OCI-M1 (cell line): Measurements from ENCODE around the gene LRCOL1.

Source experiments
- DNase-seq: peaks from one replicate; lab custom pipeline; 2025; lab: John Stamatoyannopoulos, UW

LRCOL1 gene

DNA sequence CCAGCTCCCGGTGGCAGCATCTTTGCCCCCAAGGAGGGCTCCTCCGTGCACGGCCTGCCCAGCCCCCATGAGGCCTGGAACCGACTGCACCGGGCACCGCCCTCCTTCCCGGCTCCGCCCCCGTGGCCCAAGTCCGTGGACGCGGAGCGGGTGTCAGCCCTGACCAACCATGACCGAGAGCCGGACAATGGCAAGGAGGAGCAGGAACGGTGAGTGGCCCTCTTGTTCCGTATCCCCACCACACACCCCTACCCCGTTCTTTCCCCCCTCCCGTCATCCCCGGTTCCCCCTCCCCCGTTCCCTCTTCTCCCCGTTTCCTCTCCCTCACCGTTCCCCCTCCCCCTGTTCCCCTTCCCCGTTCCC lies 28.3 kb downstream of the LRCOL1 start:
- DNase-seq, result no peak

DNA sequence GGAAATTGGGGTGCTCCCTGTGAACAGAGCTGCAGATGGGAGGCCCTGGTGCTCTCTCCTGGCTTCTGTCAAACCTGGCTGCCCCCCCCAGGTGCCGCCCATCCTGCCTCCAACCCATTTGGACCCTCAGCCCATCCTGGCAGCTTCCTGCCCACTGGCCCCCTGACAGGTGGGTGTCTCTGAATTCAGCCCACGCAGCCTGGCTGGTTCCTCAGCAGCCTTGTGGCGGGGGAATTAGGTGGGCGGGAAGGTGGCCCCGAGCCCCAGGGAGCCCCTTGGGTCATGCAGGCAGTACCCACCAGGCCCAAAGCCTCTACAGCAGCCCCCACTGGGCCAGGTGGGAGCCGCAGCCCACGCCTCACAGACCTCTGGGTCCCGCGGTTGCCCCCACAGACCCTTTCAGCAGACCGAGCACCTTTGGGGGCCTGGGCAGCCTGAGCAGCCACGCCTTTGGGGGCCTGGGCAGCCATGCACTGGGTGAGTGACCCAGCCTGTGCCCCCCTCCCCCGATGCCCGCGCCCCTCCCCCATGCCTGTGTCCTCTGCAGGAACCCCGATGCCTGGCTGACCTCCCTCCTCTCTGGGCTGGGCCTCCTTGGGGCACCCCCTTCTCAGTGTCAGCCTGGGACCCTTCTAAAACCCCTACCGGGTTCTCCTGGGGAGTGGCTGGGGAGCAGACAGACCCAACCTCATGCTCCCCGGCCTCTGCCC lies 28.9 kb downstream of the LRCOL1 start:
- no peak for DNase-seq

DNA sequence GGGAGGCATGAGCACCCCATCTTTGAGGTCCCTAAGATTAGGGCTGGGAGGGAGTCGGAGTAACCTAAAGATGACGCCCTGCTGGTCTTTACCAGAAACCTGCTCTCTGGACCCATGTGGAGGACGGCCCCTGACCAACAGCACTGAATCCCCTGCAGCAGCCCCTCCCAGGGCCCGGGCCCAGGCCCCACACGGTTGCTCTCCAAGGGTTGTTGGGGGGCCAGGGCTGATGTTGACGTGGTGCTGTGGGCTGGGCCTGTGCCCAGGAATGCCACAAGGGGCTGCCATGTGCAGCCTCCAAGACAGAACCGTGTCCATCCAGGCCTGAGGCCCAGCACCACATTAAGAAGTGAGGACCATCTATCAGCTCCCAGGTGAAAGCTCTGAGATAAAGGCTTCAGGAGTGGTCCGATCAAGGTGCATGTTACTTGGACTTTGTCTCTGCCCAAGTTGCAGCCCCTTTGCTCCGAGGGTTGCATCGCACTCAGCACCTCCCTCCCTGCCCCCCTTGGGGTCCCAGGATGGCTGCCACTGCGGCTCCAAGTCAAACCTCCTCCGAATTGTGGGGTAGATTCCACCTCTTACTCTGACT lies 29.6 kb downstream of the LRCOL1 start:
- DNase-seq, result no peak

DNA sequence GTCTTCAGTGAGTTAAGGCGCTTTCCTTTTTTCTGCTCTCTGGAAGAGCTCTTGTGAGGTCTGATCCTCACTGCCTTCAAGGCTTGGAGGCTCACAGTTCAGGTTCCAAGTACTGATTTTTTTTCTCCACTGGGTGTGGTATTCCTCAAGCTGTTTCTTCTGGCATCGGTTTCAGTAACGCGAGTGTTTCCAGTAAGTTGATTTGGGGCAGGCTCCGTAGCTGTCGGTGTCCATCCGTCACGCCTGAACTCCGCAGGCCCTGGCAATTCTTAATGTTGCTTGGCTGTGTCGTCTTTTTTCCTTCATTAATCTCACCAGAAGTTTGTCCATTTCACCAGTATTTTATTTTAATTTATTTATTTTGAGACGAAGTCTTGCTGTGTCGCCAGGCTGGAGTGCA lies 30.6 kb downstream of the LRCOL1 start:
- no peak for DNase-seq

DNA sequence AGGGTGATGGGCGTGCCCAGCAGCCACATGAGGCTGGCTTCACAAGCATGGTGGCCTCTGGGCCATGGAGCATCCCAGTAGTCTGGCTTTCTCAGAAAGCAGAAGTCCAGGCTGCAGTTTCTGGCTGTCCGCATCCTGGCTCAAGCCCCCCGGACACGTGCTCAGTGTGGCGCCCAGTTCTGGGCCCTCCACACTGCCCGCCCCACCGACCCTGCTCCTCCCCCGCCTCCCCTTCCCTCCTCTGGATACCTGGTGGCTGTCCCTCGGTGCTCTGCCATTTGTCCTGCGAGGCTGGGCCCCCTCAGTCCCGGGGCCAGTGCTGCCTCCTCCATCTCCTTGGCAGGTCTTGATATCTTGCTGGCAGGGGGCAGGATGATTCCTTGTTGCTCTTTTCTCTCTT lies 31.6 kb downstream of the LRCOL1 start:
- DNase-seq, result no peak

DNA sequence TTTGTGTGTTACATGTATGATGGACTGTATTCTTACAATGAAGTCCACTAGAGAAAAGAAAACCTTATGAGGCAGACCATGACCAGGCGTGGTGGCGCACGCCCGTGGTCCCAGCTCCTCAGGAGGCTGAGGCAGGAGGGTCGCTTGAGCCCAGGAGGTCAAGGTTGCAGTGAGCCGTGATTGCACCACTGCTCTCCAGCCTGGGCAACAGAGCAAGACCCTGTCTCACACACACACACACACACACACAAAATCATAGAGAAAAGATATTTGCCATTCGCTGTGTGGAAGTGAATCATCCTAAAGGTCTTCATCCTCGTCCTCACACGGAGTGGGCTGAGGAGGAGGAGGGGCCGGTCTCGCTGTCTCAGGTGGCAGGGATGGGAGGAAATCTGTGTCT lies 32.3 kb downstream of the LRCOL1 start:
- no peak for DNase-seq

DNA sequence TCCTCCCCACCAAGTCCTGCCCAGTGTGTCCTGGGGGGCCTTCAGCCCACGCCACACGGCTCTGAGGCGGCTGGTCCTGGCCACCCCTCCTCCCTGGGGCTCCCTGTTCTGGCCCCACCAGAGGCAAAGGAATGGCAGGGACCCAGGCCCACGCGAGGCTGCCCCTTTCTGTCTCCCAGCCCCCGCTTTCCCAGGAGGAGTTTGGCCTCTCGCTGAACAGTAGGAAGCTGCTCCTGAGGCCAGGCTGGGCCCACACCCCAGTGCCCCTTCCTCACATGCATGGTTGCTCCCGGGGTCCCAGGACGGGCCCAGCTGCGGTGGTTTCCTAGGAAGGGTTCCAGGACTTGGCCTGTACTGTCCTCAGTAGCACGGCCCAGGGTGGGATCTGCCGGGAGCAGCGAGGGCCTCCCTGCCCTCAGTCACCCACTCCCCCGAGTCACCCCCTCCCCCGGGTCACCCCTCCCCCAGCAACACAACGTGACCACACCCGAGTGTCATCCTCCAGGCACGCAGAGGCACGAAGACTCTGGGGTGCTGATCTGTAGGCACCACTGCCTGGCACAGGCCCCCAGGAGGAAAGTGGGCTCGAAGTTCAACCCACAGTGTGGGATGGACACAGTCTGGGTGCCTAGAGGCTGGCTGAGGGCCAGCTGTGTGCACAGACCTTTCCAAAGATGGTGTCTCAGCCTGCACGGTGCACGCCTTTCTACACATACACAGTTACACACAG lies 33.0 kb downstream of the LRCOL1 start:
- DNase-seq, result no peak

DNA sequence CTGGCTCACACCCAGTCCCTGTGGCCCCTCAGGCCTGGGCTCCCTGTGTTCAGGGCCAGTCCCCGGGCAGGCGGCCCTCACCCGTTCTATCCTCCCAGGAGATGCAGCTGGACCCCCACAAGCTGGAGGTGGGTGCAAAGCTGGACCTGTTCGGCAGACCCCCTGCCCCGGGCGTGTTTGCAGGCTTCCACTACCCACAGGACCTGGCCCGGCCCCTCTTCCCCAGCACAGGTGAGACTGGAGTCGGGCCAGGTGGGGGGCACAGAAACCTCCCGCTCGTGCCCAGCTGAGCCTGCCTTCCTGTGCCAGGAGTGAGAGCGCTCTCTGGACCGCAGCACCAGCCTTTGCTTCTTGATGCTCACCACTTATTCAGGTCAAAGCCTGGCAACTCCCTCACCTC lies 33.7 kb downstream of the LRCOL1 start:
- no peak for DNase-seq

DNA sequence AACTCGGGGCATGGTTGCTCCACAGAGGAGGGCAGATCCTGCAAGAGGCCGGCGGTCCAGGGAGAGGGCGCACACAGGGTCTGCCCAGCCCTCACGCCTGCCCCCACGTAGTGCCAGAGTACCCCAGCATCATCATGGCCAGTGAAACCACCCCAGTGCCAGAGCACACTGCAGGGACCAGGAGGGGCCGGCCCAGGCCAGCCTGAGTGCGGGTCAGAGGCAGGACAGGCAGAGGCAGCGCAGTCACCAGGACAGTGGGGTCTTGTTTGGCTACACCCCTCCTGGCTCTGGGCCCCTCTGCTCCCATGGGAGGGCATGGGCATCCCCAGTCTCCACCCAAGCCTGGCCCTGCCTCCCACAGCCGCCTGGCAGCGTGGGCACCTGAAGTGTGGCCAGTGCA lies 34.7 kb downstream of the LRCOL1 start:
- no peak for DNase-seq

DNA sequence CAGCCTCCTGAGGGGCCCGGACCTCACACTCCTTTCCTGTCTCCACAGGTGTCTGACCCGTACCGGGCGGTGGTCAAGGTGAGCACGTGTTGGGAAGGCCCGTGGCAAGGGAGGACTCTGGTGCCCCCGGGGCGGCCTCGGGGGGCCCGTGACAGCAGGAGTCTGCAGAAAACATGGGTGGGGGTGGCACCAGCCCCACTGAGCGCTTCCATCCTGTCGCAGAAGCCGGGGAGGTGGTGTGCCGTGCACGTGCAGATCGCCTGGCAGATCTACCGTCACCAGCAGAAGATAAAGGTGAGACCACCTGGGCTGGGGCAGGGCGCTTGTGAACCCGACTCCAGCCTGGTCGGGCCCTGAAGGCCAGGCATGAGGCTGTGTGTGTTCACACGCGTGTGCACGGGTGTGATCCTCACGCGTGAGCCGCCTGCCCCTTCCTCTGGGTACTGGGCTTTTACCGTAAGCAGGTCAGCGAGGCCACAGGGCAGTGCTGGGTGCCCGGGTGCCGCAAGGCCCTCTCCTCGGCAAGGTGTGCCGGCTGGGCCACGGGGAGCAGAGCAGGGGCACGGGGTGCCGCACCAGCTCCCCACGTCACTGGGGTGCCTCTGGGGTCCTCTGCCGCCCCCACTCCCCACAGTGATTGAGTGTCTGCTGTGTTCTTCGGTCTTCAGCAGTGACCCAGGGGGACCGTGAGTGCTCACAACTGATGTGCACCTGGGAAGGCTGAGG lies 35.9 kb downstream of the LRCOL1 start:
- no peak for DNase-seq

DNA sequence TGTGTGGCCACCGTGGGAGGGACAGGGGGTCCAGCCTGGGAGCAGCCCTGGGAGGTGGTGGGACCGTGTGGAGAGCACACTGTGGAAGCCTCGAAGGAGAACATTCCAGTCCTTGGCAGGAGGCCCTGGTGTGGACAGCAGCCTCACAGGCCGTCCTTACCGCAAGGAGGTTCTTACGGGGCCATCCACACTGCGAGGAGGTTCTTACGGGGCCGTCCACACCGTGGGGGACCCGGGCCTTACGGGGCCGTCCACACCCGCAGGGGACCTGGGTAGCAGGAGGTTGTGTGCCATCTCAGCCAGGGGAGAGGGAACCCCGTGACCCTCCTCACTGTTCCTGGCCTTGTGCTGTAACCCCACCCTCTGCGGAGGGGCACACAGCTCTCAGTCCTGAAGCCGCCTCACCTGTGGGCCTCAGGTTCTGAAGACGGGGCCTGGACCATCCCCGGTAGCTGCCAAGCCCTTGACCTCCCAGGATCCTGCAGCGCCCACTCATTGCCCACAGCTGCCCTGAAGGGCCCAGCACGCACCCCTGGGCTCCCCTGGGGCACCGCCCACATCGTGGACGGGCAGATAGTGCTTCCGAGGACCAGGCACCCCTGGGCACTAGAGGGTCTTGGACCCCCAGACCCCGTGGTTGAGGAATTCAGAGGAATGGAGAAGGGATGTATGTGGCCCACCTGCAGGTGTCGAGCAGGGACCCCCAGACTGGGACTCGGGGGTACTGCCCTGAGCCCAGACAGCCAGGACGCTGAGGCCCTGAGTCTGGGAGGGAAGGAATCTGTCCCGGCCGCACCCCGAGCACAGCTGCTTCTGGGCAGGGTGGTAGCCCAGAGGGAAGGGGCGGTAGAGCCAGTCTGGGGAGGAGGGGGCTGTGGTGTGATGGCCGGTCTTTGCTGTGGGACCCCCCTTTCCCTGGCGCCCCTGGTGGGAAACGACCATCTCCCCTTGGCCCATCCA lies 37.3 kb downstream of the LRCOL1 start:
- no peak for DNase-seq

DNA sequence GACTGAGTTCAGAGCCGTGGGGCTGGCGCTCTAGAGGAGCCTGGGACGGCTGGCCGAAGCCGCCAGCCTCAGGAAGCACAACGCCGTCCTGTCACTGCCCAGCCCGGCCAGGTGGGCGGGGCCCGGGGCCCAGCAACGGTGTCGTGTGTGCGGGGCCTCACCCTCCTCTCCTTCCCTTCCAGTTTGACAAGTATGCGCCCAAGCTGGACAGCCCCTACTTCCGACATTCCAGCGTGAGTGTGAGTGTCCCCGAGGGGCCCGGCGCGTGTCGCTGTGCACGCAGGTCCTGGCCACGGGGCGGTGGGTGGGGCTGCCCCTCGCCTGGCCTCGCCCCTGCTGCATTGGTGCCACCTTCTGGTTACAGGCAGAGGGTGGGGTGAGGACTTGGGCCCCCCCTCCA lies 38.3 kb downstream of the LRCOL1 start:
- no peak for DNase-seq

DNA sequence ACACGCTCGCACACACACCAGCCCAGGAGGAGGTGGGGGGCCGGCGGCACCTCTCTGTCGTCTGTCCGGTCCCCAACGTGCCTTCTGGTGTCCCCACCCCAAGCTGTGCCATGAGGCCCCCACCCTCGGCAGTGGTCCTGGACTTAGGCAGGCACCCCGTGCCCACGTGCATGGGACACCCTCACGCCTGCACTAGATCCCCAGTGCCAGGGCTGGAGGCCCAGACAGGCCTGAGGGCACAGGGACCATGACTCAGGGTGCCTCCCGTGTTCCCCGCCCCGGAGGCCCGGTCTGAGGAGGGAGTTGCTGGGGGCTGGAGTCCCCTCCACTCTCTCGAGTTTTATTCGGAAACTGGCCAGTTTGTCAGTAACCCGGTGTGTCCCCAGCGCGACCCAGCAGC lies 38.8 kb downstream of the LRCOL1 start:
- DNase-seq, result no peak

DNA sequence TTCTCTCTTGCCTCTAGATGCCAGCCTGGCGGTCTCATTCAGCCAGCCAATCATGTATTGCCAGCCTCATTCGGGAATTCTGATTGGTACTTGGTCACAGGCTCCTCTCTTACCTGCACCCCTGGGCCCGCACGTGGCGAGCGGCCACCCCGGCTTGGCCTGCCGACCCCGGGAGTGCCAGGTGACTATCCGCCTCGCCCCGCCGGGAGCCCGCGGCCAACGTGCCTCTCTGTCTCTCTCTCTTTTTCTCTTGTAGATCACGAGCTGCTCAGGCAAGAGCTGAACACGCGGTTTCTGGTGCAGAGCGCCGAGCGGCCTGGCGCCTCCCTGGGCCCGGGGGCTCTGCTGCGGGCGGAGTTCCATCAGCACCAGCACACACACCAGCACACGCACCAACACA lies 39.3 kb downstream of the LRCOL1 start:
- DNase-seq, result no peak

DNA sequence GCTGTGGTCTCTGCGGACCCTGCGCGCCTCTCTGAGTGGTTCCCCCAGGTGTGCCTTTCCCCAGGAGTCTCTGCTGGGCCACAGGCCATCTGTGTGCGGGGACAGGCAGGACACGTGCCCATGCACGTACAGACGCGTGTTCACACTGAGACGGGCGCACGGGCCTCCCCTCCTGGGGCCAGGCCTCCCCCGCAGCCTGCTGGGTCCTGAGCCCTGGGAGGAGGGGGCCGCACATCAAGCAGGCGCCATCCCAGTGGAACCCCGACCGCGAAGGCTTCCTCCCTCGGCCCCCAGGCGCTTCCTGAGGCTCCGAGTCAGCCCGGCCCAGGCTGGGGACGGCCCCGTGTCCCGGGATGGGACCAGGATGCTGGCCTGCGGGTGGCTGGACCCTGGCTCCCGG lies 39.7 kb downstream of the LRCOL1 start:
- DNase-seq, result no peak

DNA sequence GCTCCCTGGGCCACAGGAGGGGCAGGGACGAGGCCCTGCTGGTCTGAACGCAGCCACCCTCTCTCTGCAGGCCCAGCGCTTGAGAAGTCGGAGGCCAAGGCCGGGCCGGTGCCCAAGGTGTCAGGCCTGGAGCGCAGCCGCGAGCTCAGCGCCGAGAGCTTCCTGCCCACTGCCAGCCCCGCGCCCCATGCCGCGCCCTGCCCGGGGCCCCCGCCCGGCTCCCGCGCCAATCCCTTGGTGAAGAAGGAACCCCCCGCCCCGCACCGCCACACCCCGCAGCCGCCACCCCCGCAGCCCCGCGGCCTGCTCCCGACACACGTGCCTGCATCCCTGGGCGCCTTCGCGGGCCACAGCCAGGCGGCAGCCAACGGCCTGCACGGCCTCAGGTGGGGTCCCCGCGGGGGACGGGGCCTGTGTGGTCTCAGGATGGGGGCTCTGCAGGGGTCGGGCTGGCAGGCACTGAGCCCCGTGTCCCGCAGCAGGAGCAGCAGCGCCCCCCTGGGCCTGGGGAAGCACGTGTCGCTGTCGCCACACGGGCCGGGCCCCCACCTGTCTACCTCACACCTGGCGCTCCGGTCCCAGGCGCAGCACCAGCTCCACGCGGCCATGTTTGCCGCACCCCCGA lies 40.4 kb downstream of the LRCOL1 start:
- no peak for DNase-seq

DNA sequence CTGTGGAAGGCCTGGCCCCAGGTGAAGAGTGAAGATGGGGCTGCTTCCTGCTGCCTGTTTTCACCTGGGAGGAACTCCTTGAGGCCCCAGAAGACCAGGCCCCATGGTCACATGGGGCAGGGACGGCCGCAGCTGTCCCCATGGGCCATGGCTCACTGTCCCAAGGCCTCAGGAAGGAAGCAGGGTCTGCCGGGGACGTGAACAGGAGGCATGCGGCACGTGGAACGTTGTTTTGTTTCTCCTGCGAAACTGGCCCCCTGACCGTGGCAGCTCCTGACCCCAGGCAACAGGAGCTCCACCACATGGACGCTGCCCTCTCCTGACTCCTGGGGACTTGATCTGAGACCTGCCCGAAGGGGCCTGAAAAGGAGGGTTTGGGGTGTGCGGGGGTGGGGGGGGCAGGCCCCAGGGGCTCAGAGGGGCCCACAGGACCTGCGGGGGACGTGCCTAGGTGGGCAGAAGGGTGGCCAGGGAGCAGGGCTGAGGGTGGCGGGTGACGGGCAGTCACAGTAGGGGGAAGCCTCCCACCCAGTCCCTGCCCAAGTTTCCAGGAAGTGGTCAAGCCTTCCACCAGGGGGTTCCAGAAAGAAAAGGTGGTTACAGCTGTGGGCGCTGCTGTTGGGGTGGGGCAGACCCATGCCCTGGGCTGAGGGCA lies 41.4 kb downstream of the LRCOL1 start:
- no peak for DNase-seq

DNA sequence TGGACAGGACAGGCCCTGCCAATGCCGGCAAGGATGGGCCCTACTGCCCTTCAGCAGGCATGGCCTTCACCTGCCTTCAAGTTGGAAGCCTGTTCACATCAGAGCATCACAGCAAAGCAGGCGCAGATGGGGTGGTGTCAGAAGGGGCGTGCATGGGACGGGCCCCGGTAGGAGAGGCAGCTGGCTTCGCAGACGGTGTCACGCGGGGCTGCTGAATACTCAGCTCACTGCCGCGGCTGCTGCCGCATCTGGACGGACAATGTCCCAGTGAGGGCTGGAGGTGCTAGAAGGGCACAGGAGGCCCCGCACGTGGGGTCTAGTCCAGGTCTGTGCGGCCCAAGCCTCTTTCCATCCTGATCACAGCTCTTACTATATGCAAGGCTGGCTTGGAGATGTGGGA lies 42.1 kb downstream of the LRCOL1 start:
- DNase-seq, result no peak

DNA sequence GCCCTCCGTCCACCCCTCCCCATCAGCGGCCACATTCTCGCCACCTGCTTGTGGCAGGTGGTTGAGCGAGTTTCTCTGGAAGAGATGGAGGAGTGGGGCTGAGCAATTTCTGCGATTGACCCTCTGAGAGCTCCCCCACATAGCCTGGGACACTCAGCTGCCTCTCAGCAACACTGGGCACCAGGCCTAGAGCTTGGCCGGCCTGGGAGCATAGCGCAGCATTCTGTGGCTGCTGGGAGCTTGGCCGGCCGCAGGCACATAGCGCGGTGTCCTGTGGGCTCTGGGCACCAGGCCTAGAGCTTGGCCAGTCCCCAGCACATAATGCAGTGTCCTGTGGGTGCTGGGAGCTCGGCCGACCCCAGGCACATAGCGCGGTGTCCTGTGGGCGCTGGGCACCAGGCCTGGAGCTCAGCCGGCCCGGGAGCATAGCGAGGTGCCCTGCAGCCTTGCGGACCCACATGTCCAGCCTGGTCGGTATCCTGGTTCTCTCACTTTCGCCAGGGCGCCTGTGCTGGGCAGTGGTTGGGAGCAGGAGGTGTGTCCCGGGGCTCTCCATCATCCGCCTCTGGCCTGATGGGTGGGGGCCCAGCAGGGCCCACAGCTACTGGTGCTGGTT lies 43.8 kb downstream of the LRCOL1 start:
- no peak for DNase-seq

DNA sequence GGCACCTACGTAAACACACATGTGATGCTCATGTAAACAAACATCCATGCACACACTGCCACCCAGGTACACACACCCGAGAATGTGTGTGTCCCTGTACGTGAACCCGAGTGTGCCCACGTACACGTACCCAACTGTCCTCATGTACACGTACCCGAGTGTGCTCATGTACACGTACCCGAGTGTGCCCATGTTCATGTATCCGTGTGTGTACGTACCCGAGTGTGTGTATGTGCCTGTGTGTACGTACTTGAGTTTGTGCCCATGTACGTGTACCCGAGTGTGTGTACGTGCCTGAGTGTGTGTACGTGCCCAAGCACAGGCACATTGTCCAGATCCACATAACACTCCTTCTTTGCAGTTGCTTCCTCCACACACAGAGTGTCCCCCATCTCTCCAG lies 45.0 kb downstream of the LRCOL1 start:
- DNase-seq, result no peak
